HepG2 (cell line): ENCODE data around the gene RIIAD1. TPM values are rescaled to one million over a fixed set of nuclear protein-coding genes. Genes with fewer than 3 reads are reported as not detected.

Experiments used
- CERS6 ChIP-seq: sonication (generic); formaldehyde crosslinking; IDR thresholded peaks from 2 replicates; pipeline ENCODE4 v1.5.0; 2020; ENCODE audit warnings: missing genetic modification reagents
- FOXO1 ChIP-seq: sonication (generic); formaldehyde crosslinking; IDR thresholded peaks from 2 replicates; pipeline ENCODE4 v1.4.0; 2020; ENCODE audit warnings: missing genetic modification reagents
- IRX3 ChIP-seq: sonication (generic); formaldehyde crosslinking; IDR thresholded peaks from 2 replicates; pipeline ENCODE4 v1.8.1; 2023; ENCODE audit warnings: mild to moderate bottlenecking, low read depth, missing genetic modification reagents, borderline replicate concordance
- NFAT5 ChIP-seq: sonication (generic); formaldehyde crosslinking; IDR thresholded peaks from 2 replicates; pipeline ENCODE4 v1.4.0; 2020; ENCODE audit warnings: missing genetic modification reagents
- POLR2G ChIP-seq: fragments of 200-400 bp; formaldehyde crosslinking; IDR thresholded peaks from 2 replicates; pipeline ENCODE4 v1.6.1; 2018; ENCODE audit warnings: mild to moderate bottlenecking, low read depth, low read length, moderate library complexity
- ZFP36 ChIP-seq: fragments of 150-350 bp; IDR thresholded peaks from 2 replicates; pipeline ENCODE4 v1.6.1; 2018; ENCODE audit warnings: borderline replicate concordance, low read length, low read depth; ENCODE audit not compliant: partially characterized antibody
- polyA plus RNA-seq, 8 experiments: library from polyadenylated mRNA; depleted of rRNA in 3 of 8; stranded (reverse) in 7 of 8; unstranded in 1 of 8; fragments of >200 nt; fragmentation: Illumina TruSeq in 4 of 8; extraction: Trizol in 4 of 8; gene quantifications; 2 replicates each; pipeline versions ENCODE4 v1.2.1 to v1.2.3, GENCODE V29; 2011 to 2016; ENCODE audit warnings: low read depth in 4 of 8, missing spikeins in 1 of 8, mixed read lengths in 1 of 8; ENCODE audit not compliant: insufficient read depth in 1 of 8
- total RNA-seq, 5 experiments: library from RNA; depleted of rRNA; stranded (reverse); fragments of >200 nt; fragmentation: Illumina TruSeq; extraction: Trizol; gene quantifications; 2 replicates each; pipeline ENCODE4 v1.2.3, GENCODE V29; 2016; ENCODE audit warnings: low read depth in 1 of 5
- TF ChIP-seq, protein P1 (sequence below): sonication (generic); formaldehyde crosslinking; IDR thresholded peaks from 2 replicates; pipeline ENCODE4 v1.4.0; 2020; ENCODE audit warnings: mild to moderate bottlenecking, missing genetic modification reagents
- TF ChIP-seq, protein P2 (sequence below): IDR thresholded peaks from 2 replicates; pipeline ENCODE4 v1.4.0; 2020; ENCODE audit warnings: mild to moderate bottlenecking, missing genetic modification reagents
- TF ChIP-seq, protein P3 (sequence below): sonication (generic); formaldehyde crosslinking; IDR thresholded peaks from 2 replicates; pipeline ENCODE4 v1.5.1; 2020; ENCODE audit warnings: mild to moderate bottlenecking, missing genetic modification reagents, moderate library complexity

The RIIAD1 gene
- total and polyA plus RNA-seq, 2 of the 13 experiments (the other 11 are each of a cell fraction or from before 2014, with no cell fraction given) = not detected

DNA sequence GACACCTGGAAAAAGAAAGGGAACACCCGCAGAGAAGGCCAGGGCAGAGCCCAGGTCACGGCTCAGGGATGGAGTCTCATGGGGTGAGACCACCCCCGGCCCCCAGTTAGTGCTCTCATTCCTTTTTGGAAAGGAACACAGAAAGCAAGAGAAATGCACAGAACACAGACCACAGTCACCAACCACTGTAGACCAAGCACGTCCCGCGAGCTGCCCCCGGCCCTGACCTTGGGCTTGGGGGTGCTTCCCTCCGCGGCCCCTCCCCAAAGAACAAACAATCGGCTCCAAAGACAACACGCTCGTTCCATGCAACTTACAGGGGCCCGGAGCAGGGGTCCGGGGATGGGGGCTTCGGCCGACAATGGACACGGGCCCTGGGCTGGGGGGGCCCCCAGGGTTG, 17.5 kb upstream of the RIIAD1 start (continued):
- TF ChIP-seq, protein P1, sequence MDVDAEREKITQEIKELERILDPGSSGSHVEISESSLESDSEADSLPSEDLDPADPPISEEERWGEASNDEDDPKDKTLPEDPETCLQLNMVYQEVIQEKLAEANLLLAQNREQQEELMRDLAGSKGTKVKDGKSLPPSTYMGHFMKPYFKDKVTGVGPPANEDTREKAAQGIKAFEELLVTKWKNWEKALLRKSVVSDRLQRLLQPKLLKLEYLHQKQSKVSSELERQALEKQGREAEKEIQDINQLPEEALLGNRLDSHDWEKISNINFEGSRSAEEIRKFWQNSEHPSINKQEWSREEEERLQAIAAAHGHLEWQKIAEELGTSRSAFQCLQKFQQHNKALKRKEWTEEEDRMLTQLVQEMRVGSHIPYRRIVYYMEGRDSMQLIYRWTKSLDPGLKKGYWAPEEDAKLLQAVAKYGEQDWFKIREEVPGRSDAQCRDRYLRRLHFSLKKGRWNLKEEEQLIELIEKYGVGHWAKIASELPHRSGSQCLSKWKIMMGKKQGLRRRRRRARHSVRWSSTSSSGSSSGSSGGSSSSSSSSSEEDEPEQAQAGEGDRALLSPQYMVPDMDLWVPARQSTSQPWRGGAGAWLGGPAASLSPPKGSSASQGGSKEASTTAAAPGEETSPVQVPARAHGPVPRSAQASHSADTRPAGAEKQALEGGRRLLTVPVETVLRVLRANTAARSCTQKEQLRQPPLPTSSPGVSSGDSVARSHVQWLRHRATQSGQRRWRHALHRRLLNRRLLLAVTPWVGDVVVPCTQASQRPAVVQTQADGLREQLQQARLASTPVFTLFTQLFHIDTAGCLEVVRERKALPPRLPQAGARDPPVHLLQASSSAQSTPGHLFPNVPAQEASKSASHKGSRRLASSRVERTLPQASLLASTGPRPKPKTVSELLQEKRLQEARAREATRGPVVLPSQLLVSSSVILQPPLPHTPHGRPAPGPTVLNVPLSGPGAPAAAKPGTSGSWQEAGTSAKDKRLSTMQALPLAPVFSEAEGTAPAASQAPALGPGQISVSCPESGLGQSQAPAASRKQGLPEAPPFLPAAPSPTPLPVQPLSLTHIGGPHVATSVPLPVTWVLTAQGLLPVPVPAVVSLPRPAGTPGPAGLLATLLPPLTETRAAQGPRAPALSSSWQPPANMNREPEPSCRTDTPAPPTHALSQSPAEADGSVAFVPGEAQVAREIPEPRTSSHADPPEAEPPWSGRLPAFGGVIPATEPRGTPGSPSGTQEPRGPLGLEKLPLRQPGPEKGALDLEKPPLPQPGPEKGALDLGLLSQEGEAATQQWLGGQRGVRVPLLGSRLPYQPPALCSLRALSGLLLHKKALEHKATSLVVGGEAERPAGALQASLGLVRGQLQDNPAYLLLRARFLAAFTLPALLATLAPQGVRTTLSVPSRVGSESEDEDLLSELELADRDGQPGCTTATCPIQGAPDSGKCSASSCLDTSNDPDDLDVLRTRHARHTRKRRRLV (CRISPR knock-in tag) = no peak
- TF ChIP-seq CERS6 (CRISPR knock-in tag) (no peak), NFAT5 (CRISPR knock-in tag) (no peak), POLR2G (no peak), IRX3 (CRISPR knock-in tag) (no peak), ZFP36 (no peak), FOXO1 (peak; percentile 77; the same call in 1 of the 2 replicates)
- TF ChIP-seq, protein P2, sequence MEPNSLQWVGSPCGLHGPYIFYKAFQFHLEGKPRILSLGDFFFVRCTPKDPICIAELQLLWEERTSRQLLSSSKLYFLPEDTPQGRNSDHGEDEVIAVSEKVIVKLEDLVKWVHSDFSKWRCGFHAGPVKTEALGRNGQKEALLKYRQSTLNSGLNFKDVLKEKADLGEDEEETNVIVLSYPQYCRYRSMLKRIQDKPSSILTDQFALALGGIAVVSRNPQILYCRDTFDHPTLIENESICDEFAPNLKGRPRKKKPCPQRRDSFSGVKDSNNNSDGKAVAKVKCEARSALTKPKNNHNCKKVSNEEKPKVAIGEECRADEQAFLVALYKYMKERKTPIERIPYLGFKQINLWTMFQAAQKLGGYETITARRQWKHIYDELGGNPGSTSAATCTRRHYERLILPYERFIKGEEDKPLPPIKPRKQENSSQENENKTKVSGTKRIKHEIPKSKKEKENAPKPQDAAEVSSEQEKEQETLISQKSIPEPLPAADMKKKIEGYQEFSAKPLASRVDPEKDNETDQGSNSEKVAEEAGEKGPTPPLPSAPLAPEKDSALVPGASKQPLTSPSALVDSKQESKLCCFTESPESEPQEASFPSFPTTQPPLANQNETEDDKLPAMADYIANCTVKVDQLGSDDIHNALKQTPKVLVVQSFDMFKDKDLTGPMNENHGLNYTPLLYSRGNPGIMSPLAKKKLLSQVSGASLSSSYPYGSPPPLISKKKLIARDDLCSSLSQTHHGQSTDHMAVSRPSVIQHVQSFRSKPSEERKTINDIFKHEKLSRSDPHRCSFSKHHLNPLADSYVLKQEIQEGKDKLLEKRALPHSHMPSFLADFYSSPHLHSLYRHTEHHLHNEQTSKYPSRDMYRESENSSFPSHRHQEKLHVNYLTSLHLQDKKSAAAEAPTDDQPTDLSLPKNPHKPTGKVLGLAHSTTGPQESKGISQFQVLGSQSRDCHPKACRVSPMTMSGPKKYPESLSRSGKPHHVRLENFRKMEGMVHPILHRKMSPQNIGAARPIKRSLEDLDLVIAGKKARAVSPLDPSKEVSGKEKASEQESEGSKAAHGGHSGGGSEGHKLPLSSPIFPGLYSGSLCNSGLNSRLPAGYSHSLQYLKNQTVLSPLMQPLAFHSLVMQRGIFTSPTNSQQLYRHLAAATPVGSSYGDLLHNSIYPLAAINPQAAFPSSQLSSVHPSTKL (CRISPR knock-in tag) = peak; percentile 70
- TF ChIP-seq, protein P3, sequence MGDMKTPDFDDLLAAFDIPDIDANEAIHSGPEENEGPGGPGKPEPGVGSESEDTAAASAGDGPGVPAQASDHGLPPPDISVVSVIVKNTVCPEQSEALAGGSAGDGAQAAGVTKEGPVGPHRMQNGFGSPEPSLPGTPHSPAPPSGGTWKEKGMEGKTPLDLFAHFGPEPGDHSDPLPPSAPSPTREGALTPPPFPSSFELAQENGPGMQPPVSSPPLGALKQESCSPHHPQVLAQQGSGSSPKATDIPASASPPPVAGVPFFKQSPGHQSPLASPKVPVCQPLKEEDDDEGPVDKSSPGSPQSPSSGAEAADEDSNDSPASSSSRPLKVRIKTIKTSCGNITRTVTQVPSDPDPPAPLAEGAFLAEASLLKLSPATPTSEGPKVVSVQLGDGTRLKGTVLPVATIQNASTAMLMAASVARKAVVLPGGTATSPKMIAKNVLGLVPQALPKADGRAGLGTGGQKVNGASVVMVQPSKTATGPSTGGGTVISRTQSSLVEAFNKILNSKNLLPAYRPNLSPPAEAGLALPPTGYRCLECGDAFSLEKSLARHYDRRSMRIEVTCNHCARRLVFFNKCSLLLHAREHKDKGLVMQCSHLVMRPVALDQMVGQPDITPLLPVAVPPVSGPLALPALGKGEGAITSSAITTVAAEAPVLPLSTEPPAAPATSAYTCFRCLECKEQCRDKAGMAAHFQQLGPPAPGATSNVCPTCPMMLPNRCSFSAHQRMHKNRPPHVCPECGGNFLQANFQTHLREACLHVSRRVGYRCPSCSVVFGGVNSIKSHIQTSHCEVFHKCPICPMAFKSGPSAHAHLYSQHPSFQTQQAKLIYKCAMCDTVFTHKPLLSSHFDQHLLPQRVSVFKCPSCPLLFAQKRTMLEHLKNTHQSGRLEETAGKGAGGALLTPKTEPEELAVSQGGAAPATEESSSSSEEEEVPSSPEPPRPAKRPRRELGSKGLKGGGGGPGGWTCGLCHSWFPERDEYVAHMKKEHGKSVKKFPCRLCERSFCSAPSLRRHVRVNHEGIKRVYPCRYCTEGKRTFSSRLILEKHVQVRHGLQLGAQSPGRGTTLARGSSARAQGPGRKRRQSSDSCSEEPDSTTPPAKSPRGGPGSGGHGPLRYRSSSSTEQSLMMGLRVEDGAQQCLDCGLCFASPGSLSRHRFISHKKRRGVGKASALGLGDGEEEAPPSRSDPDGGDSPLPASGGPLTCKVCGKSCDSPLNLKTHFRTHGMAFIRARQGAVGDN (CRISPR knock-in tag) = peak; percentile 68
